H1 (cell line): Measurements from ENCODE around the gene IZUMO2.

ENCODE experiments used
- CBX8 ChIP-seq: fragments of 300-800, 300-1000 bp; sonication (generic); IDR thresholded peaks from 2 replicates; pipeline ENCODE4 v1.7.1; 2016; ENCODE audit warnings: low read depth, low read length, borderline replicate concordance
- CEBPB ChIP-seq: IDR thresholded peaks from 2 replicates; pipeline ENCODE4 v1.6.1; 2012; ENCODE audit warnings: low read depth, low read length
- CHD1 ChIP-seq: IDR thresholded peaks from 2 replicates; pipeline ENCODE4 v1.6.1; 2012; ENCODE audit warnings: low read depth, low read length, improper control_type of control experiment
- CTBP2 ChIP-seq: IDR thresholded peaks from 2 replicates; pipeline ENCODE4 v1.7.0; 2011; ENCODE audit warnings: borderline replicate concordance, mild to moderate bottlenecking, moderate library complexity, mixed read lengths, low read length; ENCODE audit not compliant: insufficient read depth, insufficient read length
- EZH2 ChIP-seq: fragments of 200-600 bp; sonication (generic); IDR thresholded peaks from 2 replicates; pipeline ENCODE4 v1.7.1; 2012; ENCODE audit warnings: low read depth, mild to moderate bottlenecking, moderate library complexity, low read length, inconsistent platforms; ENCODE audit not compliant: severe bottlenecking
- GABPA ChIP-seq: IDR thresholded peaks from 2 replicates; pipeline ENCODE4 v1.6.1; 2011; ENCODE audit warnings: mild to moderate bottlenecking, low read length, moderate library complexity, borderline replicate concordance; ENCODE audit not compliant: insufficient read depth
- POLR2A ChIP-seq, 2 experiments: IDR thresholded peaks; 1 replicate in 1 of 2; 2 replicates in 1 of 2; pipeline ENCODE4 v1.6.1; 2011; ENCODE audit warnings: low read depth in 2 of 2, low read length in 2 of 2, mild to moderate bottlenecking in 2 of 2; ENCODE audit errors: control extremely low read depth in 1 of 2
- RNF2 ChIP-seq: fragments of 200-900, 300-1000 bp; sonication (generic); IDR thresholded peaks from 2 replicates; pipeline ENCODE4 v1.7.1; 2016; ENCODE audit warnings: borderline replicate concordance, low read depth, mild to moderate bottlenecking, antibody characterized with exemption, low read length; ENCODE audit not compliant: poor library complexity, severe bottlenecking; ENCODE audit errors: missing control alignments
- SP4 ChIP-seq: IDR thresholded peaks from 2 replicates; pipeline ENCODE4 v1.6.1; 2012; ENCODE audit warnings: low read length, inconsistent platforms
- SRF ChIP-seq: IDR thresholded peaks from 2 replicates; pipeline ENCODE4 v1.6.1; 2011; ENCODE audit warnings: mild to moderate bottlenecking, low read depth, low read length, moderate library complexity
- TF ChIP-seq, protein P1 (sequence below), 3 experiments: IDR thresholded peaks; 1 replicate in 2 of 3; 2 replicates in 1 of 3; pipeline versions ENCODE4 v1.5.1 to v1.6.1; 2011; ENCODE audit warnings: low read length in 3 of 3, mild to moderate bottlenecking in 3 of 3, inconsistent platforms in 2 of 3, low read depth in 1 of 3, moderate library complexity in 1 of 3; ENCODE audit not compliant: insufficient read depth in 1 of 3; ENCODE audit errors: control extremely low read depth in 1 of 3
- TF ChIP-seq, protein P2 (sequence below): IDR thresholded peaks from 2 replicates; pipeline ENCODE4 v1.6.1; 2011; ENCODE audit warnings: low read length, improper control_type of control experiment

DNA sequence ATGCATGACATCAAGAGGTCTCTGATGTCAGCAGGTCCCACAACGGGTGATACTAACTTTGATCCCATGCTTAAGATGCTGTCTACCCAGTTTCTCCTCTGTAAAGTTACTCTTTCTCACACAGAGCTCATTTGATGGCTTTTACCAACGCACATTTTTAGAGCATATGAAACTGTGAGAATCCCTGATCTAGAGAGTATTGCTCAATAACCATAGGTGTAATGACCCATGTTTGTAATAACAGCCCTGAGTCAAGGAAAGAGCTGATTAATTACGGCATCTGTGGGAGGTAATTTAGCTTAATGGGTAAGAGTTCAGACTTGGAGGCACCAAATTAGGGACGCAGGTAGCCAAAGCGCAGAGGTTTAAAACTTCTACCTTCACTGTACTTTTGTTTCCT is 18.0 kb upstream of the IZUMO2 start:
- TF ChIP-seq, protein P1, sequence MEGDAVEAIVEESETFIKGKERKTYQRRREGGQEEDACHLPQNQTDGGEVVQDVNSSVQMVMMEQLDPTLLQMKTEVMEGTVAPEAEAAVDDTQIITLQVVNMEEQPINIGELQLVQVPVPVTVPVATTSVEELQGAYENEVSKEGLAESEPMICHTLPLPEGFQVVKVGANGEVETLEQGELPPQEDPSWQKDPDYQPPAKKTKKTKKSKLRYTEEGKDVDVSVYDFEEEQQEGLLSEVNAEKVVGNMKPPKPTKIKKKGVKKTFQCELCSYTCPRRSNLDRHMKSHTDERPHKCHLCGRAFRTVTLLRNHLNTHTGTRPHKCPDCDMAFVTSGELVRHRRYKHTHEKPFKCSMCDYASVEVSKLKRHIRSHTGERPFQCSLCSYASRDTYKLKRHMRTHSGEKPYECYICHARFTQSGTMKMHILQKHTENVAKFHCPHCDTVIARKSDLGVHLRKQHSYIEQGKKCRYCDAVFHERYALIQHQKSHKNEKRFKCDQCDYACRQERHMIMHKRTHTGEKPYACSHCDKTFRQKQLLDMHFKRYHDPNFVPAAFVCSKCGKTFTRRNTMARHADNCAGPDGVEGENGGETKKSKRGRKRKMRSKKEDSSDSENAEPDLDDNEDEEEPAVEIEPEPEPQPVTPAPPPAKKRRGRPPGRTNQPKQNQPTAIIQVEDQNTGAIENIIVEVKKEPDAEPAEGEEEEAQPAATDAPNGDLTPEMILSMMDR (IDR thresholded peaks at IDR 0.05; ENCODE audit: control extremely low read depth in 1 of 3, insufficient read depth in 1 of 3, low read depth in 1 of 3, low read length in 3 of 3), result no peak
- TF ChIP-seq, protein P2, sequence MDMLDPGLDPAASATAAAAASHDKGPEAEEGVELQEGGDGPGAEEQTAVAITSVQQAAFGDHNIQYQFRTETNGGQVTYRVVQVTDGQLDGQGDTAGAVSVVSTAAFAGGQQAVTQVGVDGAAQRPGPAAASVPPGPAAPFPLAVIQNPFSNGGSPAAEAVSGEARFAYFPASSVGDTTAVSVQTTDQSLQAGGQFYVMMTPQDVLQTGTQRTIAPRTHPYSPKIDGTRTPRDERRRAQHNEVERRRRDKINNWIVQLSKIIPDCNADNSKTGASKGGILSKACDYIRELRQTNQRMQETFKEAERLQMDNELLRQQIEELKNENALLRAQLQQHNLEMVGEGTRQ, result no peak
- no peak for TF ChIP-seq POLR2A (IDR thresholded peaks at IDR 0.05; ENCODE audit: control extremely low read depth in 1 of 2, low read depth in 2 of 2, low read length in 2 of 2)
- no peak for TF ChIP-seq SRF
- no peak for TF ChIP-seq CHD1
- TF ChIP-seq GABPA, result no peak
- TF ChIP-seq EZH2, result no peak
- no peak for TF ChIP-seq CTBP2
- TF ChIP-seq CBX8, result no peak
- TF ChIP-seq SP4, result no peak
- TF ChIP-seq RNF2, result no peak
- TF ChIP-seq CEBPB, result no peak
